ENCODE results near the gene HS3ST5. TPM values are rescaled to one million over a fixed set of nuclear protein-coding genes. Genes with fewer than 3 reads are reported as not detected.

HS3ST5 gene
- total RNA-seq, 4 donors from 2014 or later = not detected

DNA sequence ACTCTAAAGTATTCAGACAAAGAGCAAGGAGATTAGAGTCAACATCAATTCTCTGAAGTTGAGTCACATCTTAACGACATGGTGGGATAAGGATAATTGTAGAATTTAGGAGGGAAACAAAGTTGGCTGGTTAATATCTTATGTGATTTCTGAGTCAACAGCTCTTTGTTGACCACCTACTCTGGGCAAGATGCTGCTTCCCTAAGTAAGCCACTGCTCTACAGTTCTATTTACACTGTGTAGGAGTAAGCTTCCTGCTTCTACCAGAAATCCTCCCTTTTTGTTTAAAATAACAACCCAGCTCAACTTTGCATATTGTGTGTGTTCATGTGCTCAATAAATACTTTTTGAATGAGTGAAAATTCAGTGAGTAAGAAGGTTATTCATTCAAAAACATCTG lies 3.1 kb downstream of the HS3ST5 start:
- TF ChIP-seq CTCF (IDR thresholded peaks at IDR 0.05) = no peak
- TF ChIP-seq POLR2A (IDR thresholded peaks at IDR 0.05) = no peak
- DNase-seq = no peak

GRCh38 chr6:114334237-114334636 lies 8.6 kb downstream of the HS3ST5 start:
- Histone ChIP-seq H3K4me3 (no peak overlapping the region), H3K27me3 (no peaks in the 10 kb centered on the region), H3K27ac (no peak overlapping the region), H3K9me3 (no peaks in the 10 kb centered on the region), H3K36me3 (no peaks in the 10 kb centered on the region), H3K4me1 (no peaks in the 10 kb centered on the region)
- TF ChIP-seq CTCF (IDR thresholded peaks at IDR 0.05) (no peak), POLR2A (IDR thresholded peaks at IDR 0.05) (no peak)
- DNase-seq = no peak
- 66 to 78% methylated on average over 4 of the region's 4 CpGs for WGBS, 2 donors
- intact Hi-C loops (cut with DNase I) = no loop called here

More for the DNA sequence above, 3.1 kb downstream of the HS3ST5 start:
- WGBS, 2 donors = 6 to 16% methylated on average over 1 of the region's 1 CpG
- intact Hi-C loops (cut with DNase I) = no loop called here
- Histone ChIP-seq H3K4me3 (no peak overlapping the region), H3K27ac (no peak overlapping the region), H3K4me1 (peaks cover 11 to 30% (median 12%) of the 10 kb centered on the region in 3 donors), H3K9me3 (no peaks in the 10 kb centered on the region), H3K36me3 (no peaks in the 10 kb centered on the region), H3K27me3 (peaks cover 7 to 49% (median 9%) of the 10 kb centered on the region in 4 donors)

DNA sequence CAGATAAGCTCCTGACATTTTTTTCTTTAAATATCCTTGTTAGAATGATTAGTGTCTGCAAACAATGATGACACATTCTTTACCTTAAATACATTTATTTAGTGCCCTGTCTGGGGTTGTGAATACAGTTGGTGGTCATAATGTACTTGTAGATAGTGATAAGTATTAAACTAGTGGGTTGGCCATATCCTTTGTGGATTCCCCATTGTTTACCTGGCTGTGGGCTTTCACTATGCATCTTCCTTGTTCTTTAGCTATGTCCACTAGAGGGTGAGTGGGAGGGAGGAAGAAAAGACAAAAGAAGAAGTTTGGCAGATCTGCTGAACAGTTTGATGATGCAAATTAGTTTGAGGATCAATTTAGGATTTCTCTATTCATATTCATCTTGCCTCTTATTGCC lies 15.7 kb downstream of the HS3ST5 start:
- DNase-seq = no peak
- no peak overlapping the region for H3K4me3 ChIP-seq
- intact Hi-C loops (cut with DNase I) = no loop called here
- H3K36me3 ChIP-seq = no peaks in the 10 kb centered on the region
- H3K27me3 ChIP-seq = no peaks in the 10 kb centered on the region
- H3K27ac ChIP-seq = no peak overlapping the region
- H3K4me1 ChIP-seq = no peaks in the 10 kb centered on the region
- no peaks in the 10 kb centered on the region for H3K9me3 ChIP-seq
- TF ChIP-seq POLR2A (IDR thresholded peaks at IDR 0.05) = no peak
- no peak for TF ChIP-seq CTCF (IDR thresholded peaks at IDR 0.05)

DNA sequence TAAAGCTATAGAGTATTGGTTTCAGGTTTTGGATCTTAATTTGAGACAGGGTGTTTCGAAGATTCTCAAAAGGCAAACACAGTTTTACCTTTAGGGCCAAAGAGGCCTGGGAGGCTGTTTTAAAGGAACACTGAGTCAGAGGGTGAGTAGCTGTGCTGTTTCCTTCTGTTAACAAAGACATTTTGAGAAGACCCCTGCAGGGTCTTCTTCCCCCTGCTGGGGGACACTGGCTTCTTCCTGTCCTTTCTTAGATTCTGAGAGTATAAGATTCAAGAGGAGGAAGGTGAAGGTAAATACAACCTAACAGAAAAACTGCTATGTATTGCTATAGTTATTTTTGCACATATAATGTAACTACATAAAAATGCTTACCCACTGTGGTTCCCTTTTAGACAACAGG lies 19.0 kb downstream of the HS3ST5 start:
- no peak for DNase-seq
- no peak for TF ChIP-seq POLR2A (IDR thresholded peaks at IDR 0.05)
- no peak for TF ChIP-seq CTCF (IDR thresholded peaks at IDR 0.05)
- no peak overlapping the region for H3K27ac ChIP-seq
- intact Hi-C loops (cut with DNase I) = no loop called here
- H3K9me3 ChIP-seq = no peaks in the 10 kb centered on the region
- H3K36me3 ChIP-seq = no peaks in the 10 kb centered on the region
- no peak overlapping the region for H3K4me3 ChIP-seq
- no peaks in the 10 kb centered on the region for H3K27me3 ChIP-seq
- H3K4me1 ChIP-seq = no peaks in the 10 kb centered on the region
- 71 to 86% methylated on average over 1 of the region's 1 CpG for WGBS, 2 donors

DNA sequence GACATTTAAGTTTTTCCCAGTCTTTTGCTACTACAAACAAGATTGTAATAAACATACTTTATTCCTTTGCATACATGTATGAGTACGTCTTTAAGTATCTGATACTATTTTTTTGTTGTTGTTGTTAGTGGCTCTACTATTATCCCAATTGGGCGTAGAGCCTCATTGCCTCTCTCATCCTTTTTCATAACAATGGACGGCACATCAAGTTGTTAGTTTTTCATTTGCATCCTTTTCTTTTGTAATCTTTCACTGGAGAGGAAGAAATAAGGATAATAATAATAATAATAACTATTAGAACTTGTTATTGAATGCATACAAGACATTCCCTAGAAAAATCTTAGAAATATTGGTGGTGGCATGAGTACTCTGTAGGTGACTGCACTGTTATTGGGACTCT lies 23.1 kb downstream of the HS3ST5 start:
- TF ChIP-seq POLR2A (IDR thresholded peaks at IDR 0.05) (no peak), CTCF (IDR thresholded peaks at IDR 0.05) (no peak)
- no peak for DNase-seq
- H3K9me3 ChIP-seq = no peaks in the 10 kb centered on the region
- H3K27me3 ChIP-seq = no peaks in the 10 kb centered on the region
- H3K36me3 ChIP-seq = no peaks in the 10 kb centered on the region
- intact Hi-C loops (cut with DNase I) = no loop called here
- H3K27ac ChIP-seq = no peak overlapping the region
- no peak overlapping the region for H3K4me3 ChIP-seq
- H3K4me1 ChIP-seq = no peaks in the 10 kb centered on the region
- WGBS, 2 donors = 81 to 84% methylated on average over 3 of the region's 3 CpGs

All from esophagus squamous epithelium (tissue), 5 donors.